Hepatocyte (in vitro differentiated cells): ENCODE data around the gene LCE7A. TPM values are rescaled to one million over a fixed set of nuclear protein-coding genes. Genes with fewer than 3 reads are reported as not detected.

Experiments
- DNase-seq: peaks from one replicate; pipeline ENCODE4 v3.0.0-alpha.2; 2016; ENCODE audit warnings: low spot score
- H2AFZ ChIP-seq: fragments of 200-600 bp; sonication (generic); 2 replicates; pipeline ENCODE4 v1.6.0; 2016; ENCODE audit warnings: antibody characterized with exemption, mild to moderate bottlenecking
- H3K27ac ChIP-seq: fragments of 200-600 bp; sonication (generic); 2 replicates; pipeline ENCODE4 v1.5.1; 2016; ENCODE audit warnings: mild to moderate bottlenecking
- H3K27me3 ChIP-seq: fragments of 200-600 bp; sonication (generic); 2 replicates; pipeline ENCODE4 v1.6.1; 2016
- H3K36me3 ChIP-seq: fragments of 200-600 bp; sonication (generic); replicated peaks from 2 replicates; pipeline ENCODE4 v1.5.1; 2016; ENCODE audit warnings: low read depth; ENCODE audit not compliant: insufficient read depth
- H3K4me1 ChIP-seq: fragments of 200-600 bp; sonication (generic); 2 replicates; pipeline ENCODE4 v1.5.1; 2016; ENCODE audit warnings: mild to moderate bottlenecking, moderate library complexity; ENCODE audit not compliant: insufficient read depth
- H3K4me2 ChIP-seq: fragments of 200-600 bp; sonication (generic); 2 replicates; pipeline ENCODE4 v1.6.0; 2016
- H3K4me3 ChIP-seq: fragments of 200-600 bp; sonication (generic); 2 replicates; pipeline ENCODE4 v1.5.1; 2016; ENCODE audit warnings: mild to moderate bottlenecking
- H3K79me2 ChIP-seq: fragments of 200-600 bp; sonication (generic); 2 replicates; pipeline ENCODE4 v1.6.0; 2017; ENCODE audit warnings: mild to moderate bottlenecking
- H3K9me2 ChIP-seq: fragments of 200-600 bp; sonication (generic); replicated peaks from 2 replicates; pipeline ENCODE4 v1.6.0; 2017; ENCODE audit warnings: mild to moderate bottlenecking; ENCODE audit not compliant: insufficient read depth
- H3K9me3 ChIP-seq: fragments of 200-600 bp; sonication (generic); 2 replicates; pipeline ENCODE4 v1.5.1; 2016; ENCODE audit warnings: low read depth, mild to moderate bottlenecking
- H4K20me1 ChIP-seq: fragments of 200-600 bp; sonication (generic); 2 replicates; pipeline ENCODE4 v1.6.0; 2016; ENCODE audit warnings: mild to moderate bottlenecking; ENCODE audit not compliant: insufficient read depth, poor library complexity, severe bottlenecking
- CTCF ChIP-seq: fragments of 200-600 bp; sonication (generic); IDR thresholded peaks from 2 replicates; pipeline ENCODE4 v1.5.1; 2016; ENCODE audit warnings: antibody characterized with exemption, mild to moderate bottlenecking; ENCODE audit not compliant: poor library complexity
- EZH2 ChIP-seq: fragments of 200-600 bp; sonication (generic); IDR thresholded peaks from 2 replicates; pipeline ENCODE4 v1.6.1; 2016; ENCODE audit warnings: antibody characterized with exemption, mild to moderate bottlenecking, borderline replicate concordance
- EZH2phosphoT487 ChIP-seq: fragments of 200-600 bp; sonication (generic); IDR thresholded peaks from one replicate; pipeline ENCODE4 v1.6.1; 2018; ENCODE audit warnings: antibody characterized with exemption, mild to moderate bottlenecking, low read depth, moderate library complexity; ENCODE audit not compliant: unreplicated experiment, severe bottlenecking
- WGBS: methylation state at CpG from one replicate; pipeline ENCODE4 v1.1.6; 2016; ENCODE audit warnings: low lambda C conversion rate; ENCODE audit errors: missing lambda C conversion rate; 5-methylcytosine and 5-hydroxymethylcytosine counted together
- polyA plus RNA-seq: library from polyadenylated mRNA; unstranded; fragments of >200 nt; fragmentation: Nextera tagmentation; extraction: Ambion mirVana; gene quantifications from 2 replicates; pipeline ENCODE4 v1.2.1, GENCODE V29; 2016
- total RNA-seq: library from RNA; depleted of rRNA; stranded (reverse); fragments of >200 nt; gene quantifications from 2 replicates; pipeline ENCODE4 v1.2.3, GENCODE V29; 2014

LCE7A gene
- total and polyA plus RNA-seq, 2 experiments from 2014 or later = not detected

GRCh38 chr1:152817309-152817708 lies 42.5 kb upstream of the LCE7A start:
- no peaks in the 10 kb centered on the region for H3K27me3 ChIP-seq
- H3K79me2 ChIP-seq = no peaks in the 10 kb centered on the region
- no peak for DNase-seq
- H4K20me1 ChIP-seq = no peaks in the 10 kb centered on the region
- TF ChIP-seq CTCF (no peak), EZH2 (no peak), EZH2phosphoT487 (no peak)
- H3K27ac ChIP-seq = no peak overlapping the region
- H3K4me2 ChIP-seq = no peak overlapping the region
- no peaks in the 10 kb centered on the region for H3K9me3 ChIP-seq
- 70% methylated on average over 6 of the region's 6 CpGs for WGBS
- no peaks in the 10 kb centered on the region for H3K36me3 ChIP-seq
- no peak overlapping the region for H2AFZ ChIP-seq
- no peaks in the 10 kb centered on the region for H3K4me1 ChIP-seq
- H3K9me2 ChIP-seq = no peaks in the 10 kb centered on the region
- no peak overlapping the region for H3K4me3 ChIP-seq

DNA sequence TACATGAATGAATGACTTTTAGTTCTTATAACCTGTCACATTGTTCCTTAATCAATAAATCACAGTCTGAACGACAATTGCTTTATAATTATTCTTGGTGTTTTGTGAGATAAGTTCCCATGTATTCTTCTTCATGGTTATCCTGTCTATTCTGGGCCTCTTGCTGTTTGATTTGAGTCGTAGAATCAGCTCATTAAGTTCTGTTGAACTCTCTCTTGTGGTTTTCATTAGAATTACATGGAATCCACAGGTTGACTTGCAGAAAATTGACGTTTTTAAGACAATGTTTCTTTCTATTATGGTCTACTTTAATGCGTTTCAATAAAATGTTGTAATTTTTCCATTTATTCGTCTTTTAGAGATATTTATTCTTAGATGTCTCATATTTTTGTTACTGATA lies 36.5 kb upstream of the LCE7A start:
- Histone ChIP-seq H3K4me3 (no peak overlapping the region), H3K4me2 (no peak overlapping the region), H2AFZ (no peak overlapping the region), H3K27ac (no peak overlapping the region), H3K9me3 (no peaks in the 10 kb centered on the region), H3K4me1 (no peaks in the 10 kb centered on the region), H3K36me3 (no peaks in the 10 kb centered on the region), H4K20me1 (no peaks in the 10 kb centered on the region), H3K9me2 (no peaks in the 10 kb centered on the region), H3K79me2 (no peaks in the 10 kb centered on the region), H3K27me3 (no peaks in the 10 kb centered on the region)
- no peak for DNase-seq
- no peak for TF ChIP-seq EZH2
- TF ChIP-seq CTCF = no peak
- TF ChIP-seq EZH2phosphoT487 = no peak
- 28% methylated on average over 5 of the region's 5 CpGs for WGBS

DNA sequence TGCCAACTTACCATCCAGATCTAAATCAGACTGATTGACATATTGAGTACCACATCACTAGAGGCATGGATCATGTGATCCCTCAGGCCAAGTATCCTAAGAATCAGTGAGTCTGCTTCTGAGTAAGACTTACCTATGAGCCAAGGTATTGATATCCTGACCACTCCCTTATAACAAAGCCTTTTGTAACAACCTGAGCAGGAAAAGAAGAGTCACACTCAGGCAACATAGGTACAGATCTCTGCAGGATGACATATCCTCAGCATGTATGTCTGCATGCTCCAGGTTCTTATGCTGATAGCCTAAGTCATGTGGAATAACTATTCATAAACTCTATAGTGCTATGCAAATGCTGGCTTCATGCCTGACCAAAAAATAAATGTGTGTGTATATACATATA lies 34.8 kb upstream of the LCE7A start:
- no peak overlapping the region for H3K4me2 ChIP-seq
- no peaks in the 10 kb centered on the region for H3K4me1 ChIP-seq
- TF ChIP-seq EZH2phosphoT487 (no peak), EZH2 (no peak), CTCF (no peak)
- no peak overlapping the region for H3K4me3 ChIP-seq
- no peaks in the 10 kb centered on the region for H3K9me2 ChIP-seq
- H3K27ac ChIP-seq = no peak overlapping the region
- H3K36me3 ChIP-seq = no peaks in the 10 kb centered on the region
- DNase-seq = no peak
- H2AFZ ChIP-seq = no peak overlapping the region
- no peaks in the 10 kb centered on the region for H3K27me3 ChIP-seq
- no peaks in the 10 kb centered on the region for H3K9me3 ChIP-seq
- no peaks in the 10 kb centered on the region for H4K20me1 ChIP-seq
- no peaks in the 10 kb centered on the region for H3K79me2 ChIP-seq

DNA sequence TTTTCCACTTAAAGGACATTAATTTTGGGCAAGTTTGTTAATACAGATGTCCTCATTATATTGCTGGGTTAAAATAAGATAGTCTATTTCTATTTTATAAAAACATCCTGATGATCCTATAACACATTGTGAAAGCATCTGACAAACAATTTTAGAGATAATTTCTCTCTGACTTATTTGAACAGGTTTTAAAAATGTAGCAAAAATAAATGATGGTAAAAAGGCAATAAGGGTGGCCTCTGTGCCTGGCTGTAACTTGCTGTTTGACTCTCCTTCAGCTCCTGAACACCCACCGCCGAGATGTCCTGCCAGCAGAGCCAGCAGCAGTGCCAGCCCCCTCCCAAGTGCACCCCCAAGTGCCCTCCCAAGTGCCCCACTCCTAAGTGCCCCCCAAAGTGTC lies 32.6 kb upstream of the LCE7A start, which contains the start of gene LCE1A:
TSS of gene LCE1A (plus strand) at position 301 of the 400 bp plus-strand sequence. CDS start at position 301, 0 bp downstream.
- H3K4me3 ChIP-seq = no peak within 1 kb of the TSS
- 63% methylated on average over 2 of the region's 2 CpGs for WGBS
- TF ChIP-seq CTCF (no peak), EZH2phosphoT487 (no peak), EZH2 (no peak)

More for the DNA sequence above, 32.6 kb upstream of the LCE7A start, which contains the start of gene LCE1A:
- no peaks in the 10 kb centered on the region for H3K9me2 ChIP-seq
- H2AFZ ChIP-seq = no peak within 1 kb of the TSS
- no peaks in the 10 kb centered on the region for H4K20me1 ChIP-seq
- no peaks in the 10 kb centered on the region for H3K4me1 ChIP-seq
- H3K36me3 ChIP-seq = no peaks in the 10 kb centered on the region
- no peak within 1 kb of the TSS for H3K27ac ChIP-seq
- H3K4me2 ChIP-seq = no peak within 1 kb of the TSS
- no peaks in the 10 kb centered on the region for H3K9me3 ChIP-seq
- no peak for DNase-seq
- H3K27me3 ChIP-seq = no peaks in the 10 kb centered on the region
- H3K79me2 ChIP-seq = no peaks in the 10 kb centered on the region
